HL-60 (cell line): ENCODE results near the gene SCIN.

Experiments used
- CTCF ChIP-seq: IDR thresholded peaks from one replicate; pipeline ENCODE4 v1.5.1; 2011; ENCODE audit warnings: low read length, control low read depth, inconsistent platforms; ENCODE audit not compliant: insufficient read depth
- REST ChIP-seq: IDR thresholded peaks from 2 replicates; pipeline ENCODE4 v1.6.1; 2012; ENCODE audit warnings: low read depth; ENCODE audit not compliant: insufficient replicate concordance

- TF ChIP-seq CTCF (no peak), REST (no peak)
Observed at GRCh38 chr7:12588259-12588904, 17.9 kb downstream of the SCIN start.
